Activated CD4-positive, alpha-beta T cell treated with anti-CD3 and anti-CD28 coated beads, Interleukin-2, amount 50 U/mL, for 48 hours (primary cell): ENCODE results near the gene SURF2.
"Not testable (repeated sequence)": the region's sequence is repeated elsewhere in the genome, so short reads cannot be mapped to it uniquely, and the experiment has no call there.

Source experiments
- DNase-seq, 2 experiments: peaks; one replicate each; pipeline ENCODE4 v3.0.0-alpha.2; 2020

Gene SURF2

GRCh38 chr9:133356391-133357091, at the start of gene SURF2, which contains the start of gene SURF1:
Gene SURF2 (plus strand): TSS chr9:133356550. CDS start chr9:133356593, 43 bp downstream.
Gene SURF1 (minus strand): TSS chr9:133356487. CDS start chr9:133356453, 34 bp downstream.
- peak; percentile 91 to 92 for DNase-seq

GRCh38 chr9:133307301-133307700, 49.0 kb upstream of the SURF2 start:
- DNase-seq, result no peak

- no peak for DNase-seq
These were observed 46.7 kb upstream of the SURF2 start for GRCh38 chr9:133309608-133310007.

- DNase-seq, result no peak
These were observed 40.4 kb upstream of the SURF2 start for GRCh38 chr9:133315997-133316396.

GRCh38 chr9:133317551-133317950, 38.8 kb upstream of the SURF2 start:
- DNase-seq, result not testable (repeated sequence)

GRCh38 chr9:133320421-133320881, 35.9 kb upstream of the SURF2 start:
- DNase-seq, result no peak

GRCh38 chr9:133321411-133321935, 34.9 kb upstream of the SURF2 start:
- no peak for DNase-seq

- no peak for DNase-seq
These were observed 33.6 kb upstream of the SURF2 start for GRCh38 chr9:133322701-133323100.

- no peak for DNase-seq
These were observed 33.1 kb upstream of the SURF2 start for GRCh38 chr9:133323211-133323610.

- no peak for DNase-seq
These were observed 32.2 kb upstream of the SURF2 start for GRCh38 chr9:133323991-133324703.

- DNase-seq, result not testable (repeated sequence)
These were observed 29.3 kb upstream of the SURF2 start for GRCh38 chr9:133327021-133327420.

GRCh38 chr9:133327834-133328484, 28.4 kb upstream of the SURF2 start:
- DNase-seq, result no peak

GRCh38 chr9:133329306-133330156, 26.8 kb upstream of the SURF2 start:
- DNase-seq, result not testable (repeated sequence)

GRCh38 chr9:133331221-133331620, 25.1 kb upstream of the SURF2 start:
- no peak for DNase-seq

GRCh38 chr9:133331641-133332380, 24.5 kb upstream of the SURF2 start:
- no peak for DNase-seq

- no peak for DNase-seq
These were observed 24.0 kb upstream of the SURF2 start for GRCh38 chr9:133332381-133332730.

- no peak for DNase-seq
These were observed 23.3 kb upstream of the SURF2 start for GRCh38 chr9:133333011-133333410.

- DNase-seq, result no peak
These were observed 22.8 kb upstream of the SURF2 start for GRCh38 chr9:133333566-133333965.

- no peak for DNase-seq
These were observed 22.2 kb upstream of the SURF2 start for GRCh38 chr9:133334161-133334560.

- DNase-seq, result not testable (repeated sequence)
These were observed 21.5 kb upstream of the SURF2 start for GRCh38 chr9:133334888-133335287.

GRCh38 chr9:133335924-133336811, 20.2 kb upstream of the SURF2 start, which contains the start of gene SURF6:
Gene SURF6 (minus strand): TSS chr9:133336188. CDS start chr9:133336132, 56 bp downstream.
- peak; percentile 93 to 95 for DNase-seq
